Keratinocyte (primary cell): Measurements from ENCODE around the gene APP. TPM values are rescaled to one million over a fixed set of nuclear protein-coding genes. Genes with fewer than 3 reads are reported as not detected.

ENCODE experiments used
- DNase-seq: peaks from one replicate; pipeline ENCODE4 v3.0.0-alpha.2; 2011; ENCODE audit warnings: low read depth, missing footprints, low spot score
- FAIRE-seq: peaks from 2 replicates; lab custom pipeline; 2011; peaks lifted over from hg19 to GRCh38; lab: Jason Lieb, UNC
- H2AFZ ChIP-seq: 2 replicates; pipeline ENCODE4 v1.6.0; 2012; ENCODE audit warnings: low read length, control low read depth, inconsistent platforms; ENCODE audit not compliant: control insufficient read depth
- H3K27ac ChIP-seq: 2 replicates; pipeline ENCODE4 v1.5.1; 2011; ENCODE audit warnings: low read length; ENCODE audit not compliant: control insufficient read depth, insufficient read depth
- H3K27me3 ChIP-seq: 3 replicates; pipeline ENCODE4 v1.6.0; 2011; ENCODE audit warnings: low read length; ENCODE audit not compliant: control insufficient read depth, insufficient read depth; ENCODE audit errors: extremely low read depth
- H3K36me3 ChIP-seq, 2 experiments: 2 replicates in 1 of 2; 3 replicates in 1 of 2; pipeline ENCODE4 v1.5.1; 2011; ENCODE audit warnings: low read length in 2 of 2, mild to moderate bottlenecking in 1 of 2; ENCODE audit not compliant: control insufficient read depth in 2 of 2, insufficient read depth in 2 of 2; ENCODE audit errors: extremely low read depth in 1 of 2
- H3K4me1 ChIP-seq: 3 replicates; pipeline ENCODE4 v1.5.1; 2011; ENCODE audit warnings: low read length; ENCODE audit not compliant: control insufficient read depth, insufficient read depth; ENCODE audit errors: extremely low read depth
- H3K4me2 ChIP-seq: 3 replicates; pipeline ENCODE4 v1.6.0; 2011; ENCODE audit warnings: low read depth, low read length; ENCODE audit not compliant: control insufficient read depth, insufficient read depth; ENCODE audit errors: extremely low read depth
- H3K4me3 ChIP-seq, 3 experiments: fragments of 200-600 bp in 1 of 3; sonication (generic) in 1 of 3; 2 replicates in 2 of 3; 3 replicates in 1 of 3; pipeline ENCODE4 v1.5.1; 2011 to 2016; ENCODE audit warnings: low read length in 3 of 3, mild to moderate bottlenecking in 3 of 3, control low read depth in 2 of 3, inconsistent platforms in 1 of 3, low read depth in 1 of 3, mixed read lengths in 1 of 3, mixed run types in 1 of 3, moderate library complexity in 1 of 3; ENCODE audit not compliant: control insufficient read depth in 2 of 3, insufficient read depth in 2 of 3; ENCODE audit errors: extremely low read depth in 1 of 3
- H3K79me2 ChIP-seq: 2 replicates; pipeline ENCODE4 v1.6.0; 2012; ENCODE audit warnings: low read length; ENCODE audit not compliant: control insufficient read depth, insufficient read depth
- H3K9ac ChIP-seq: 3 replicates; pipeline ENCODE4 v1.6.0; 2011; ENCODE audit warnings: low read length; ENCODE audit not compliant: control insufficient read depth, insufficient read depth; ENCODE audit errors: extremely low read depth
- H3K9me1 ChIP-seq: 3 replicates; pipeline ENCODE4 v1.6.0; 2011; ENCODE audit warnings: low read length; ENCODE audit not compliant: control insufficient read depth, insufficient read depth; ENCODE audit errors: extremely low read depth
- H3K9me3 ChIP-seq: 2 replicates; pipeline ENCODE4 v1.5.1; 2012; ENCODE audit warnings: low read depth, low read length; ENCODE audit not compliant: control insufficient read depth
- H4K20me1 ChIP-seq: 3 replicates; pipeline ENCODE4 v1.6.0; 2011; ENCODE audit warnings: low read length; ENCODE audit not compliant: control insufficient read depth, insufficient read depth; ENCODE audit errors: extremely low read depth
- EZH2 ChIP-seq: IDR thresholded peaks from one replicate; pipeline ENCODE4 v1.6.1; 2012; ENCODE audit warnings: inconsistent platforms, mild to moderate bottlenecking, low read length, moderate library complexity
- dilution Hi-C: fragments of 300-500 bp; cut with MboI; formaldehyde crosslinking; loops from one replicate; pipeline ENCODE4 v1.7.0; 2020; ENCODE audit warnings: low sequenced_read_pairs; ENCODE audit not compliant: extremely low pct_ligation_motif_present
- polyA plus RNA-seq, 5 experiments: library from polyadenylated mRNA; depleted of rRNA in 3 of 5; stranded (reverse) in 3 of 5; stranded (forward) in 1 of 5; unstranded in 1 of 5; fragments of >200 nt; gene quantifications; 1 replicate in 1 of 5; 2 replicates in 3 of 5; 3 replicates in 1 of 5; pipeline versions ENCODE4 v1.2.1 to v1.2.3, GENCODE V29; 2011 to 2012; ENCODE audit warnings: missing spikeins in 2 of 5, low read depth in 1 of 5, low replicate concordance in 1 of 5
- TF ChIP-seq, protein P1 (sequence below), 3 experiments: IDR thresholded peaks in 1 of 3; conservative IDR thresholded peaks in 1 of 3; optimal IDR thresholded peaks in 1 of 3; 2 replicates in 2 of 3; 3 replicates in 1 of 3; pipeline versions ENCODE3 to v1.5.1; 2011; ENCODE audit warnings: low read length in 3 of 3, mild to moderate bottlenecking in 3 of 3, moderate library complexity in 2 of 3, control low read depth in 1 of 3, inconsistent platforms in 1 of 3; ENCODE audit not compliant: insufficient read depth in 2 of 3; ENCODE audit errors: extremely low read depth in 1 of 3

Gene APP
- polyA plus RNA-seq, 1 donor (not counting 4 experiments of a cell fraction or from before 2014, with no cell fraction given) = 1,015 TPM

DNA sequence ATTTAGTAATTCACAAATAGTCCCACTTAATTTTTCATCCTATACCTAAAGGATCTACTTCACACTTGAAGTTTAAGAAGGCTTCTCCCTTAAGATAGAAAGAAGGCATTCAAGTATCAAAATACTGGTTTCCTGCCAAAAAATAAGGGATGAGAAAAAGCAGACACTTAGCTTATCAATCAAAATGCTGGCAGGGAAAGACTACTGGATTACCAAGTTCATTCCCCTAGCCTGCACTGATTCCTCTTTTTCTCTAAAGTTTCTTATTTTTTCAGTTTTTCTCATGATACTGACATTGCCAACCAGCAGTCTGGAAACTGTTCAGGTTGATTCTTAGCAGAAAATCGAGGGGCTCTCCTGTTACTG, 231.2 kb downstream of the APP start:
- H3K36me3 ChIP-seq = peaks cover 0 to 4% of the 10 kb centered on the region in 2 experiments
- H3K27ac ChIP-seq = no peak overlapping the region
- no peaks in the 10 kb centered on the region for H3K27me3 ChIP-seq
- H3K4me1 ChIP-seq = peaks cover 24% of the 10 kb centered on the region
- H3K9ac ChIP-seq = no peak overlapping the region
- no peak for DNase-seq
- dilution Hi-C loops = no loop called here
- no peak for FAIRE-seq
- no peaks in the 10 kb centered on the region for H3K9me3 ChIP-seq
- no peak overlapping the region for H2AFZ ChIP-seq
- peaks cover 13% of the 10 kb centered on the region for H3K79me2 ChIP-seq
- TF ChIP-seq, protein P1, sequence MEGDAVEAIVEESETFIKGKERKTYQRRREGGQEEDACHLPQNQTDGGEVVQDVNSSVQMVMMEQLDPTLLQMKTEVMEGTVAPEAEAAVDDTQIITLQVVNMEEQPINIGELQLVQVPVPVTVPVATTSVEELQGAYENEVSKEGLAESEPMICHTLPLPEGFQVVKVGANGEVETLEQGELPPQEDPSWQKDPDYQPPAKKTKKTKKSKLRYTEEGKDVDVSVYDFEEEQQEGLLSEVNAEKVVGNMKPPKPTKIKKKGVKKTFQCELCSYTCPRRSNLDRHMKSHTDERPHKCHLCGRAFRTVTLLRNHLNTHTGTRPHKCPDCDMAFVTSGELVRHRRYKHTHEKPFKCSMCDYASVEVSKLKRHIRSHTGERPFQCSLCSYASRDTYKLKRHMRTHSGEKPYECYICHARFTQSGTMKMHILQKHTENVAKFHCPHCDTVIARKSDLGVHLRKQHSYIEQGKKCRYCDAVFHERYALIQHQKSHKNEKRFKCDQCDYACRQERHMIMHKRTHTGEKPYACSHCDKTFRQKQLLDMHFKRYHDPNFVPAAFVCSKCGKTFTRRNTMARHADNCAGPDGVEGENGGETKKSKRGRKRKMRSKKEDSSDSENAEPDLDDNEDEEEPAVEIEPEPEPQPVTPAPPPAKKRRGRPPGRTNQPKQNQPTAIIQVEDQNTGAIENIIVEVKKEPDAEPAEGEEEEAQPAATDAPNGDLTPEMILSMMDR (optimal IDR thresholded peaks at IDR 0.05 in 1 of 3, IDR thresholded peaks at IDR 0.05 in 1 of 3, conservative IDR thresholded peaks at IDR 0.05 in 1 of 3; ENCODE audit: extremely low read depth in 1 of 3, insufficient read depth in 2 of 3, low read length in 3 of 3) = no peak
- TF ChIP-seq EZH2 = no peak
- H3K4me3 ChIP-seq = no peak overlapping the region
- H3K9me1 ChIP-seq = peaks cover 2% of the 10 kb centered on the region
- no peaks in the 10 kb centered on the region for H4K20me1 ChIP-seq
- H3K4me2 ChIP-seq = peak overlapping the region; percentile 22

DNA sequence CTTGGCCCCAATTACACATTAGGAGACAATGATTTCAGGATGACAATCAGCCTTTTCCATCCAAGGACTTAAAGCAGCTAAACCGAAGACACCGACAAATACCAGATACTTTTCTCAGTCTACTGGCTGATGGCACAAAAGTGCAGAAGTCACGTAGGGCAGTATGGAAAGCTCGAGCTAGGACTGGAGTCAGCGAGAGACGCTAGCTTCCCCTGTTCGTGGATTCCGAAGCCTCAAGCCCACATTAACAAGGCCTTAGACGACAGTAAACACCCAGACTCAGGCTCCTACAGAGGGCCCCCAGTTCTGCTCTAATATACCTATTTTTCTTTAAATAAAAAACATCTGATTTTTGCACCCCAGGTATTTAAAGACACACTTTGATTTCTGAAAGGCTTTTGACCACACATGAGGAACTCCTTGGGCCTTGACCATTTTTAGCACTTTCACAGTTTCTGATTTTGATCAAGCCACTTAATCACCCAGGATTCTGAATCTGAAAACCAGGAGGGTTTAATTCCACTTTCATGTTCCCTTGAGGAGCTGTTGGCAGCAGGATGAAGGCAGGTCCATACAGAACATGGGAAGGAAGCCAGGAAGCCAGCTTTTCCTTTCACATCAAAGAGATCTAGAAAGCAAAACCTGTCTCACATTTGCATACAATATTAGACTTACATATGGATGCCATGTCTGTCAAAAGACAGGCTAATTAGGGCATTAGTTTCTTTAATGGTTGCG, 231.7 kb downstream of the APP start:
- Histone ChIP-seq H3K9me3 (no peaks in the 10 kb centered on the region), H3K9ac (no peak overlapping the region), H2AFZ (no peak overlapping the region), H3K27ac (no peak overlapping the region), H3K4me3 (no peak overlapping the region), H3K36me3 (peaks cover 3 to 4% of the 10 kb centered on the region in 2 experiments), H3K4me2 (peak overlapping the region; percentile 20), H4K20me1 (no peaks in the 10 kb centered on the region), H3K9me1 (no peaks in the 10 kb centered on the region), H3K79me2 (peaks cover 14% of the 10 kb centered on the region), H3K4me1 (peaks cover 24% of the 10 kb centered on the region), H3K27me3 (no peaks in the 10 kb centered on the region)
- dilution Hi-C loops = no loop called here
- DNase-seq (no peak), FAIRE-seq (peak; percentile 52)
- TF ChIP-seq EZH2 = no peak
- TF ChIP-seq, protein P1 (optimal IDR thresholded peaks at IDR 0.05 in 1 of 3, IDR thresholded peaks at IDR 0.05 in 1 of 3, conservative IDR thresholded peaks at IDR 0.05 in 1 of 3; ENCODE audit: extremely low read depth in 1 of 3, insufficient read depth in 2 of 3, low read length in 3 of 3) = no peak
